Neural progenitor cell (in vitro differentiated cells): ENCODE results near the gene SDCCAG8.

Experiments used
- CTCF ChIP-seq: fragments of 200-600 bp; sonication (generic); IDR thresholded peaks from 2 replicates; pipeline ENCODE4 v1.5.1; 2017; ENCODE audit warnings: antibody characterized with exemption, mild to moderate bottlenecking
- EZH2 ChIP-seq: fragments of 200-600 bp; sonication (generic); IDR thresholded peaks from 2 replicates; pipeline ENCODE4 v1.6.1; 2017; ENCODE audit warnings: antibody characterized with exemption, mild to moderate bottlenecking, moderate library complexity
- EZH2phosphoT487 ChIP-seq: fragments of 200-600 bp; sonication (generic); IDR thresholded peaks from 2 replicates; pipeline ENCODE4 v1.6.1; 2017; ENCODE audit warnings: antibody characterized with exemption

- TF ChIP-seq EZH2phosphoT487: no peak
- TF ChIP-seq EZH2: no peak
- no peak for TF ChIP-seq CTCF
Observed at GRCh38 chr1:243397613-243398321, 141.9 kb downstream of the SDCCAG8 start.
